ENCODE measurements around the gene PRAMEF33.
"Not testable (repeated sequence)": the region's sequence is repeated elsewhere in the genome, so short reads cannot be mapped to it uniquely, and the experiment has no call there.

Gene PRAMEF33

GRCh38 chr1:13347034-13347433 is 43.7 kb downstream of the PRAMEF33 start, which contains the start of gene PRAMEF14:
TSS of gene PRAMEF14 (minus strand) at chr1:13347134. CDS start at chr1:13345314, 1,820 bp downstream.
- not testable (repeated sequence) for H3K4me3 ChIP-seq (ENCODE audit: low read depth, low read length); H3K4me1 ChIP-seq (ENCODE audit: control insufficient read depth, insufficient read depth, low read length); H3K36me3 ChIP-seq (ENCODE audit: control insufficient read depth, insufficient read depth, low read length); H3K9ac ChIP-seq (ENCODE audit: low read depth, low read length); H3K9me3 ChIP-seq (ENCODE audit: control insufficient read depth, insufficient read depth, low read length); H3K27me3 ChIP-seq (ENCODE audit: control insufficient read depth, insufficient read depth, low read length)

GRCh38 chr1:13353476-13353875 is 50.1 kb downstream of the PRAMEF33 start:
- not testable (repeated sequence) for H3K9ac ChIP-seq (ENCODE audit: low read depth, low read length); H3K27me3 ChIP-seq (ENCODE audit: control insufficient read depth, insufficient read depth, low read length); H3K36me3 ChIP-seq (ENCODE audit: control insufficient read depth, insufficient read depth, low read length); H3K4me3 ChIP-seq (ENCODE audit: low read depth, low read length); H3K4me1 ChIP-seq (ENCODE audit: control insufficient read depth, insufficient read depth, low read length); H3K9me3 ChIP-seq (ENCODE audit: control insufficient read depth, insufficient read depth, low read length)

GRCh38 chr1:13354475-13354874 is 51.1 kb downstream of the PRAMEF33 start:
- H3K9ac ChIP-seq (ENCODE audit: low read depth, low read length); H3K9me3 ChIP-seq (ENCODE audit: control insufficient read depth, insufficient read depth, low read length); H3K27me3 ChIP-seq (ENCODE audit: control insufficient read depth, insufficient read depth, low read length); H3K4me3 ChIP-seq (ENCODE audit: low read depth, low read length); H3K36me3 ChIP-seq (ENCODE audit: control insufficient read depth, insufficient read depth, low read length); H3K4me1 ChIP-seq (ENCODE audit: control insufficient read depth, insufficient read depth, low read length): not testable (repeated sequence)

- not testable (repeated sequence) for H3K9ac ChIP-seq (ENCODE audit: low read depth, low read length); H3K27me3 ChIP-seq (ENCODE audit: control insufficient read depth, insufficient read depth, low read length); H3K4me1 ChIP-seq (ENCODE audit: control insufficient read depth, insufficient read depth, low read length); H3K9me3 ChIP-seq (ENCODE audit: control insufficient read depth, insufficient read depth, low read length); H3K36me3 ChIP-seq (ENCODE audit: control insufficient read depth, insufficient read depth, low read length); H3K4me3 ChIP-seq (ENCODE audit: low read depth, low read length)
These were observed 53.4 kb downstream of the PRAMEF33 start for GRCh38 chr1:13356774-13357173.
